GM06990 (cell line): ENCODE measurements around the gene OR4C12.
"Not testable (repeated sequence)": the region's sequence is repeated elsewhere in the genome, so short reads cannot be mapped to it uniquely, and the experiment has no call there.

Experiments used
- DNase-seq: peaks from one replicate; pipeline ENCODE4 v3.0.0-alpha.2; 2011; ENCODE audit not compliant: insufficient read length; ENCODE audit errors: extremely low read depth
- H3K27me3 ChIP-seq: replicated peaks from 2 replicates; pipeline ENCODE4 v1.6.0; 2011; ENCODE audit warnings: low read length; ENCODE audit not compliant: control insufficient read depth, insufficient read depth
- H3K36me3 ChIP-seq: 2 replicates; pipeline ENCODE4 v1.5.1; 2011; ENCODE audit warnings: low read length; ENCODE audit not compliant: control insufficient read depth, insufficient read depth
- H3K4me3 ChIP-seq: replicated peaks from 2 replicates; pipeline ENCODE4 v1.5.1; 2011; ENCODE audit warnings: low read depth, mild to moderate bottlenecking, control low read depth, low read length
- CTCF ChIP-seq: IDR thresholded peaks from 2 replicates; pipeline ENCODE4 v1.5.1; 2011; ENCODE audit warnings: low read length, control low read depth, mild to moderate bottlenecking, inconsistent platforms; ENCODE audit not compliant: insufficient read depth, poor library complexity, severe bottlenecking

OR4C12 gene

GRCh38 chr11:49982435-49982834 lies at the start of gene OR4C12:
Gene OR4C12 (minus strand): TSS chr11:49982535. CDS start chr11:49982501, 34 bp downstream.
- H3K4me3 ChIP-seq, DNase-seq, H3K36me3 ChIP-seq, H3K27me3 ChIP-seq: not testable (repeated sequence)

- Histone ChIP-seq H3K36me3 (no peaks in the 10 kb centered on the region), H3K4me3 (no peak overlapping the region), H3K27me3 (no peaks in the 10 kb centered on the region)
- no peak for TF ChIP-seq CTCF
- no peak for DNase-seq
These were observed 47.9 kb upstream of the OR4C12 start for GRCh38 chr11:50030193-50030592.

GRCh38 chr11:49995565-49995964 lies 13.2 kb upstream of the OR4C12 start:
- Histone ChIP-seq H3K4me3 (no peak overlapping the region), H3K36me3 (no peaks in the 10 kb centered on the region), H3K27me3 (no peaks in the 10 kb centered on the region)
- no peak for DNase-seq
- peak; percentile 53 for TF ChIP-seq CTCF

- H3K4me3 ChIP-seq, DNase-seq, H3K36me3 ChIP-seq, H3K27me3 ChIP-seq: not testable (repeated sequence)
These were observed 8.9 kb downstream of the OR4C12 start for GRCh38 chr11:49973439-49973838.

GRCh38 chr11:49952091-49952490 lies 30.2 kb downstream of the OR4C12 start, which contains the start of gene OR4C13:
Gene OR4C13 (plus strand): TSS chr11:49952391. CDS start chr11:49952423, 32 bp downstream.
- Histone ChIP-seq H3K36me3 (no peaks in the 10 kb centered on the region), H3K27me3 (no peaks in the 10 kb centered on the region), H3K4me3 (no peak within 1 kb of the TSS)
- no peak for TF ChIP-seq CTCF
- DNase-seq = no peak

- not testable (repeated sequence) for H3K36me3 ChIP-seq, DNase-seq, H3K27me3 ChIP-seq, H3K4me3 ChIP-seq
These were observed 33.6 kb downstream of the OR4C12 start for GRCh38 chr11:49948701-49949100.
